WTC11 (cell line): ENCODE data around the gene PARVB.

Experiments
- TF ChIP-seq, protein P1 (sequence below): sonication (generic); formaldehyde crosslinking; IDR thresholded peaks from 2 replicates; pipeline ENCODE4 v1.8.1; 2022; ENCODE audit warnings: mild to moderate bottlenecking, missing genetic modification reagents, moderate library complexity, borderline replicate concordance
- TF ChIP-seq, protein P2 (sequence below): fragments of 200-600 bp; IDR thresholded peaks from 2 replicates; pipeline ENCODE4 v1.8.0; 2022; ENCODE audit warnings: antibody characterized with exemption

DNA sequence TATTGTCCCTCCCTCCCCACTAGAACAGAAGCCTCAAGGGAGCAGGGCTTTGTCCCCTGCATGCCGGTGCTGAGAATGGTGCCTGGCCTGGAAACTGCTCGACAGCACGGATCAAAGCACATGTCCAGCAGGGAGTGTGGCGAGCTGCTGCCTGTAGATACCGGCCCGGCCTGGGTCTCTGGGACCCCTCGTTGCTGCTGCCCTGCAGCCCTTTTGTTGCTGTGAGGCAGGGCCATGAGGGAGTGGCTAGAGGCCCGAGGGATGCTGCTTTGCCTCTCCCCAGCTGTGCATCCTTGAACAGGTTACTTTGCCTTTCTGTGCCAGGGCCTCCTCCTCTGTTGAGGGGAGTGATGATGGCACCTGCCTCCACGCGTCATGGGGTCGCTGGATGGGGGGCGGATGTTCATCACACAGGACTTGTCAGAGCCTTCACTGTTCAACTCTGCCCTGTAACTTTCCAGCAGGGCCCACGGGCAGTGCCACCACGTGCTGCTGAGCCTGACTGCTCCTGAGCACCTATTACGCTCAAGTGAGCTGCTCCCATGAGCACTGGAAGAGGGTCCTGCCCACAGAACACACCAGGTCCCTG is 141.3 kb downstream of the PARVB start:
- TF ChIP-seq, protein P1, sequence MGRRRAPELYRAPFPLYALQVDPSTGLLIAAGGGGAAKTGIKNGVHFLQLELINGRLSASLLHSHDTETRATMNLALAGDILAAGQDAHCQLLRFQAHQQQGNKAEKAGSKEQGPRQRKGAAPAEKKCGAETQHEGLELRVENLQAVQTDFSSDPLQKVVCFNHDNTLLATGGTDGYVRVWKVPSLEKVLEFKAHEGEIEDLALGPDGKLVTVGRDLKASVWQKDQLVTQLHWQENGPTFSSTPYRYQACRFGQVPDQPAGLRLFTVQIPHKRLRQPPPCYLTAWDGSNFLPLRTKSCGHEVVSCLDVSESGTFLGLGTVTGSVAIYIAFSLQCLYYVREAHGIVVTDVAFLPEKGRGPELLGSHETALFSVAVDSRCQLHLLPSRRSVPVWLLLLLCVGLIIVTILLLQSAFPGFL (CRISPR knock-in tag): no peak
- TF ChIP-seq, protein P2, sequence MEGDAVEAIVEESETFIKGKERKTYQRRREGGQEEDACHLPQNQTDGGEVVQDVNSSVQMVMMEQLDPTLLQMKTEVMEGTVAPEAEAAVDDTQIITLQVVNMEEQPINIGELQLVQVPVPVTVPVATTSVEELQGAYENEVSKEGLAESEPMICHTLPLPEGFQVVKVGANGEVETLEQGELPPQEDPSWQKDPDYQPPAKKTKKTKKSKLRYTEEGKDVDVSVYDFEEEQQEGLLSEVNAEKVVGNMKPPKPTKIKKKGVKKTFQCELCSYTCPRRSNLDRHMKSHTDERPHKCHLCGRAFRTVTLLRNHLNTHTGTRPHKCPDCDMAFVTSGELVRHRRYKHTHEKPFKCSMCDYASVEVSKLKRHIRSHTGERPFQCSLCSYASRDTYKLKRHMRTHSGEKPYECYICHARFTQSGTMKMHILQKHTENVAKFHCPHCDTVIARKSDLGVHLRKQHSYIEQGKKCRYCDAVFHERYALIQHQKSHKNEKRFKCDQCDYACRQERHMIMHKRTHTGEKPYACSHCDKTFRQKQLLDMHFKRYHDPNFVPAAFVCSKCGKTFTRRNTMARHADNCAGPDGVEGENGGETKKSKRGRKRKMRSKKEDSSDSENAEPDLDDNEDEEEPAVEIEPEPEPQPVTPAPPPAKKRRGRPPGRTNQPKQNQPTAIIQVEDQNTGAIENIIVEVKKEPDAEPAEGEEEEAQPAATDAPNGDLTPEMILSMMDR: no peak
